Measurements from ENCODE around the gene ARID3A. TPM values are rescaled to one million over a fixed set of nuclear protein-coding genes. Genes with fewer than 3 reads are reported as not detected.

ARID3A gene
- total RNA-seq, 2 donors from 2014 or later = 31.7 to 34.0 TPM

DNA sequence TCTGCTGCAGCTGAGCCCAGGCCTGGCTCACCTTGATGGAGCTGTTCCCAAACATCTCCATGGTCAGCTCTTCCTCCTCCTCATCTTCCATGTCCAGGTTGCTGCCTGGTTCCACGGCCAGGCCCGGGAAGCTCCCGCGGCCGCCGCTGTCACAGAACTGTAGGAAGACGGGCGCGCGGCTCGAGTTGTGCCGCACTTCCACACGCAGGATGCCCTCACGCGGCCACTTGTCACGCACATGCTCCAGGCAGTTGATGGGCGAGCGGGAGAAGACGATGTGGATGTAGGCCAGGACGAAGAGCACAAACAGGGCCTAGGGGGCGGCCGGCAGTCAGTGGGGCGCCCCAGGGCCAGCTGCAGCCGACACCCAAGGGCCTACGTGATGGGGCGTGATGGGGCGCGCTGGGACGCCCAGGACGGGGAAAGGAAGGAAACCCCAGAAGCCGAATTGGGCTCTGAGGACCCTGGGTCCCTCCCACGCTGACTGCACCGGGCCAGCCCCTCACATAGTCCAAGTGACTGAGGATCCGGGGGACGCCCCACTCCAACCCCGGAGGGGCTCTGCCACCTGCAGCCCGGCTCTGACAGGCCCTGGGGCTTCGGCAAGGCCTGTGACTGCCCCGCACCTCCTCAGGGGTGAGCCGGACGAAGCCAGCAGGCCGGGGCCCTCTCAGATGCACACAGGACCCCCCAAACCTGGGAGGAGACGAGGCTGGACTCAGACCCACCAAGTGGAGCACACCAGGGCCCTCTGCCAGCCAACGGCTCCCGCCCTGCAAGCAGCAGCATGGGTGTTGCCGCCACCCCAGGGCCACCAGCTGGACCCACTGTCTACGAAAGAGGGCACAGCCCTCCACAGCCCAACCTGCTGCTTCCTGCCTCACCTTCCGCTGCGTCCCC, 88.6 kb downstream of the ARID3A start:
- no peak overlapping the region for H3K27ac Mint-ChIP-seq
- H3K4me1 Mint-ChIP-seq (ENCODE audit: low read depth) = peaks cover 26% of the 10 kb centered on the region
- DNase-seq (no peak), ATAC-seq (replicated peaks in 1 of 2) (no peak)
- H3K36me3 Mint-ChIP-seq (ENCODE audit: insufficient read depth in 2 of 2) = no peaks in the 10 kb centered on the region
- no peak overlapping the region for H3K4me3 Mint-ChIP-seq
- H3K9me3 Mint-ChIP-seq = no peaks in the 10 kb centered on the region
- H3K27me3 Mint-ChIP-seq (ENCODE audit: low read depth) = no peaks in the 10 kb centered on the region

DNA sequence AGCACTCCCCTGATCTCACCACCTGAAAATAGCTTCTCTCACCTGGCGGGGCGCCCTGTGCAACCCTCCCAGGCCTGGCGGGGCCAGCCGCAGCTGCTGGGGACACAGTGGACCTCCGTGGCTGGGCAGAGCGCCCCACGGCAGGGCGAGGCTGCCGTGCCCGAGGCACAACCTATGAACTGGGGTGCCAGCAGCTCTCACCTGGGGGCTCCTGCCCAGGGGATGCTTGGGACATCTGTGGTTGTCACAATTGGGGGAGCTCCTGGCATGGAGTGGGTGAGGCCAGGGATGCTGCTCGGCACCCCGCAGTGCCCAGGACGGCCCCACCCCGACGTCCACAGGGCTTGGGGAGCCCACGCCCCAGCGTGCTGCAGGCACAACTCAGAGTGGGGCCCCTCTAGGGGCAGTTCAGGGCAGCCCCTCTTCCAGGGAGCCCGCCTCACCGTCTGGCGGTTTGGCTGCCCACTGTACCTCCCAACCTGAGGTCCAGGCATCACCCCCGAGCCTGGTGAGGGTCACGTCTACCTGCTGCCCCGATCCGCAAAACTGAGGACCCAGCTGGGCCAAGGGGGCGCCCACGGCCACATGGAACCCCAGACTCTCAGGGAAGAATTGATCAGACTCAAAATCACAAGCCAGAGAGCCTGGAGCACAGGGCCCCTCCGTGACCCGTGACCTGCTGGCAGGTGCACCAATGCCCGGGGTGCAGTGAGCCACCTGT, 89.4 kb downstream of the ARID3A start:
- DNase-seq = no peak
- Mint-ChIP-seq H3K4me3 (no peak overlapping the region), H3K27ac (no peak overlapping the region), H3K36me3 (ENCODE audit: insufficient read depth in 2 of 2) (peaks cover 0 to 3% of the 10 kb centered on the region in 2 donors), H3K27me3 (ENCODE audit: low read depth) (no peaks in the 10 kb centered on the region), H3K4me1 (ENCODE audit: low read depth) (peaks cover 26% of the 10 kb centered on the region), H3K9me3 (no peaks in the 10 kb centered on the region)
- ATAC-seq (replicated peaks in 1 of 2) = no peak

DNA sequence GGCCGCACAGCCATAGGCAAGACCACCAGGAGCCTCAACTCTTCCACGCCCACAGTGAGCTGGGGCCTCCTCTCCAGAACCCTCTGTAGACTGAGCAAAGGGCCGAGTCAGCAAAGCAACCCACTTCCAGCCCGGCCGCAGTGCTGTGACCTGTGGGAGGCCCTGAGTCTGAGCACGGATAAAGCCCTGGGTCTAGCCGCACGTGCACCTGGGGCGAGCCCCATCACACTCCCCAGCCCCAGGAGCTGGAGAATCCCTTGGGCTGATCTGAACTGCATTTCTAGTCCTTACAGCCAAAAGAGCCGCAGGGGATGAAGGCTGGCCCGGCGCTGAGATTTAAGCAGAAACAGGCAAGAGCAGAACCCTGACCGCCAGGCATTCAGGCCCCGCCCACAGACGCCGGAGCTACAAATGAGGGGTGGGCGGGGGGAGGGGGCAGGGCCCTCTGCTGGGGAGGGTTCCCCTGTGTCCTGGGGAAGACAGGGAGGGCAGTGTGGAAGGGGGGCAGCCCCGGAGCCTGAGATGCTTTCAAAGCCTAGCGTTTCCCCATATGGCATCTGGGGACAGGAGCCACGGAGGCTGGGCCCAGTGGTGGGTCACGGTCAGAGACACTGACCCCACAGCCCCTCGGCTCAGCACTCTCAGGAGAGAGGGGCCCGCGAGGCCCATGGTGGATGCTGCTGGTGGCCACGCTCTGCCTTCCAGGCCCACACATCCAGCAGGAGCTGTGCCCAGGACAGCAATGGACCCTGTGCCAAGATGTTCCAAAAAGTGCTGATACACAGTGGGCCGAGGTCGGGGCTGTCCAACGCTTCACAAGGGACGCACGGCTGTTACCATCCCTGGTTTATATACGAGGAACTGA, 90.2 kb downstream of the ARID3A start:
- DNase-seq = no peak
- H3K4me1 Mint-ChIP-seq (ENCODE audit: low read depth) = peaks cover 27% of the 10 kb centered on the region
- H3K4me3 Mint-ChIP-seq = no peak overlapping the region
- peaks cover 0 to 5% of the 10 kb centered on the region in 2 donors for H3K36me3 Mint-ChIP-seq (ENCODE audit: insufficient read depth in 2 of 2)
- H3K9me3 Mint-ChIP-seq = no peaks in the 10 kb centered on the region
- no peak overlapping the region for H3K27ac Mint-ChIP-seq
- H3K27me3 Mint-ChIP-seq (ENCODE audit: low read depth) = no peaks in the 10 kb centered on the region
- ATAC-seq (replicated peaks in 1 of 2) = no peak

DNA sequence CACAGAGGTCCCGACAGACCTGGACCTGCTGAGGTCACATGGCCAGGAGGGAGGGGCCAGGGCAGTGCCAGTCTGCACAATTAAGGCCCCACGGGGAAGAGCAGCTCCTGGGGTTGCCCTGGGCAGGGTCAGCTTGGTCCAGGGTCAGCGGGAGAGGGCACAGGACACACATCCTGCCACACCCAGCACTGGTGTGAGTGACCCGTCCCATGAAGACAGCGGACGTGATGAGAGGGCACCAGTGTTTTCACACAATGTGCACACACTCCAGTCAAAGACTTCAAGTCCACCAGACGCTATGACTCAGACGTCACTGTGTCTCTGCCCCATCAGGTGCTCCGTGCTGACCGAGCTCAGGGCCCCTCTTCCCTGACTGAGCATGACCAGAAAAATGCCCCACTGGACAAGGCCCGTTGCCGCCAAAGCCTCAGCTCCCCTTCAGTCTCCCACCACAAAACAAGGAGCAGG, 90.8 kb downstream of the ARID3A start:
- Mint-ChIP-seq H3K27ac (peak overlapping the region; percentile 70), H3K4me1 (ENCODE audit: low read depth) (peaks cover 33% of the 10 kb centered on the region), H3K4me3 (peak overlapping the region in 1 of 2 donors; percentile 54), H3K36me3 (ENCODE audit: insufficient read depth in 2 of 2) (peaks cover 0 to 10% of the 10 kb centered on the region in 2 donors), H3K9me3 (no peaks in the 10 kb centered on the region), H3K27me3 (ENCODE audit: low read depth) (no peaks in the 10 kb centered on the region)
- DNase-seq (no peak), ATAC-seq (replicated peaks in 1 of 2) (no peak)

DNA sequence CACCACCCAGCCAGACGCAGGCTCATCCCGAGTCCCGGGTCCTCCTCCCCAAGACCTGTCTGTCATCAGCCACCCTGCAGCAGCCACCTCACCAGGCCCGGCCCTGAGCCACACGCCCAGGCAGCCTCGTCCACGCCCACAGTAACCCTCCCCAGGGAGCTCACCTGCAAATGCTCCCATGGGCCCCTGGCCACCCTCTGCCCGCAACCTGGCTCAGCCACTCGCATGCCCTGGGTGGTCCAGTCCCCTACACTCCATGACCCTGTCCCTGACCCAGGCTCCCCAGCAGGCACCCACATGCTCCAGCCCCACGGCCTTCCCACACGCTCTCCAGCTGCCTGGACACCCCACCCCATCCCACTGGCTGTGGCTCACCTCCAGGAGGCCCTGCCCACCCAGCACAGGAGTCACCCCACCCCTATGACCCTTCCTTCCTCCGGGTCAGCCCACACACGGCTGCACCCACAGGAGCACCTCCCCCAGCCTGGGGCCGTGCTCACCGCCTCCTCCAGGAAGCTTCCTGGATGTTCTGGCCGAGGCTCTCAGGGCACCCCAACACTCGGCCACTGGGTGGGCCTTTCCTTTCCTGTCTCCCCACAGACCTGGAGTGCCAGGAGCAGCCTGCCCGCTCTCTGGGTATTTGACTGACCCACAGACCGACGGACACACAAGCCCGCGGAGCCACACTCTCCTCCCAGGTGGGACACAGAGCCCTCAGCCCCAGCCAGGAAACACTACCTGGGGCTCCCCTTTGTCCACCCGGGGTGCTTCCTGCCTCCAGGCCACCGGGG, 91.5 kb downstream of the ARID3A start:
- H3K9me3 Mint-ChIP-seq = no peaks in the 10 kb centered on the region
- no peaks in the 10 kb centered on the region for H3K27me3 Mint-ChIP-seq (ENCODE audit: low read depth)
- no peak for DNase-seq
- H3K36me3 Mint-ChIP-seq (ENCODE audit: insufficient read depth in 2 of 2) = peaks cover 0 to 10% of the 10 kb centered on the region in 2 donors
- peak overlapping the region; percentile 54 to 93 for H3K4me3 Mint-ChIP-seq
- no peak for ATAC-seq (replicated peaks in 1 of 2)
- peak overlapping the region; percentile 77 for H3K27ac Mint-ChIP-seq
- H3K4me1 Mint-ChIP-seq (ENCODE audit: low read depth) = peaks cover 36% of the 10 kb centered on the region

DNA sequence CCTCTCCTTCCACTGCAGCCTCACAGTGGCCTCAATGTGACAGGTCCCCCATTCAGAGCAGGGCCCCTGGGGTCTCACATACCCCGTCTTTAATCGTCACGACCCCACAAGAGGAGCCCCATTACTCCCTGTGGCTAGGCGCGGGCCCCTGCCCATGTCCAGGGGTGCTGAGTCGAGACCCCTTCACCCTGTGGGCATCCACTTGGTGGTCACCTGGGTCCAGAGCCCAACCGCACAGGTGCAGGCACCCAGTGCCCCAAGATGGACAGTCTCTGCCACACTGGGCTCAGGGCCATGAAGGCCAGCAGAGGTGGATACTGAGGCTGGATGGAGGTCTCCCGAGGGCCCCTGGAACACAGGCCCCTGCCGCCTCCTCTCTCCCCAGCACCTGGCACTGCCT, 92.1 kb downstream of the ARID3A start:
- Mint-ChIP-seq H3K4me1 (ENCODE audit: low read depth) (peaks cover 42% of the 10 kb centered on the region), H3K27me3 (ENCODE audit: low read depth) (no peaks in the 10 kb centered on the region), H3K36me3 (ENCODE audit: insufficient read depth in 2 of 2) (peaks cover 0 to 10% of the 10 kb centered on the region in 2 donors), H3K4me3 (peak overlapping the region; percentile 54 to 93), H3K9me3 (no peaks in the 10 kb centered on the region), H3K27ac (peak overlapping the region; percentile 77)
- no peak for ATAC-seq (replicated peaks in 1 of 2)
- DNase-seq = no peak

DNA sequence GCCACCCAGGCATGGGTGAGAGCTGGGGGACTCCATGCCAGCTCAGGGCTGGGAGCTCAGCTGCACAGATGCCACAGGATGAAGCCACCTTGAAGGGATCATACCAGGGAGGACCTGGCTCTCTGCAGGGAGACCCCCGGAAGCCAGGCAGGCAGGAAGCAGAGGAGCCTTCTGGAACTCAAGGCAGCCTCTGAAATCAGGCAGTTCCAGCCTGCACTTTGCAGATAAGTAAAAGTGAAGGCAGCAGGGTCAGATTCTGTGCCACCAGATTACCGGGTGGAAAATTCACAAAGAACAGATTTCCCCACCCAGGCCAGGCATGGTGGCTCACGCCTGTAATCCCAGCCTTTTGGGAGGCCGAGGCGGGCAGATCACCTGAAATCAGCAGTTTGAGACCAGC, 92.6 kb downstream of the ARID3A start:
- Mint-ChIP-seq H3K9me3 (no peaks in the 10 kb centered on the region), H3K27ac (no peak overlapping the region), H3K4me1 (ENCODE audit: low read depth) (peaks cover 42% of the 10 kb centered on the region), H3K4me3 (peak overlapping the region; percentile 93 to 95), H3K36me3 (ENCODE audit: insufficient read depth in 2 of 2) (peaks cover 0 to 10% of the 10 kb centered on the region in 2 donors), H3K27me3 (ENCODE audit: low read depth) (no peaks in the 10 kb centered on the region)
- ATAC-seq (replicated peaks in 1 of 2) = no peak
- DNase-seq = no peak

DNA sequence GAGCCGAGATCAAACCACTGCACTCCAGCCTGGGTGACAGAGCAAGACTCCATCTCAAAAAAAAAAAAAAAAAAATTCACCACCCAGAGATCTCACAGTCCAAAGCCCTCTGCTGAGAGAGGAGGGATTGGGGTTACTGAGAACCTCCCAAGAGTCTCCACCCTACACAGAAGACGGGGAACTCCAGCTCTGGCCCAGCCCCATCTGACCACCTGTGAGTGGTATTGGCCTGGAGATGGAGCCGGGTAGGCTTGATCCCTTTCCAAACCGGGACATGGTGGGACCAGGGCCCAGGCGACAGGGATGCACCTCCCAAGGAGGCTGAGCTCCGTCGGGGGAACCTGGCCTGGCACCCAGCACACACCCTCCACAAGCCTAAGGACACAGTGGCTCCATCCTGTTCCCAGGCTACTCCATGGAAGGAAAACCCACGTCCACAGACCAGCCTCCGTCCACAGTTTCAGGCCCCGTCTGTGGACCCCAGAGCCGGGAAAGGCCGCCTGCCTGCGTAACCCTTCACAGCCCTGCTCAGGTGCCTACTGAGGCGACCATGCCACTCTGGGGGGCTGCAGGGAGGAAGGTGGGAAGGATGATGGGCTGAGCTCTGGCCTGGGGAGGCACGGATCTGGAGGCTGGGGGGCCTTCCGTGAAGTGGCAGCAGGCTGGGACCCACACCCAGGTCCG, 93.2 kb downstream of the ARID3A start:
- H3K36me3 Mint-ChIP-seq (ENCODE audit: insufficient read depth in 2 of 2) = peaks cover 0 to 10% of the 10 kb centered on the region in 2 donors
- H3K9me3 Mint-ChIP-seq = no peaks in the 10 kb centered on the region
- DNase-seq (no peak), ATAC-seq (replicated peaks in 1 of 2) (no peak)
- no peaks in the 10 kb centered on the region for H3K27me3 Mint-ChIP-seq (ENCODE audit: low read depth)
- H3K4me1 Mint-ChIP-seq (ENCODE audit: low read depth) = peaks cover 42% of the 10 kb centered on the region
- H3K4me3 Mint-ChIP-seq = peak overlapping the region; percentile 93 to 95
- no peak overlapping the region for H3K27ac Mint-ChIP-seq

DNA sequence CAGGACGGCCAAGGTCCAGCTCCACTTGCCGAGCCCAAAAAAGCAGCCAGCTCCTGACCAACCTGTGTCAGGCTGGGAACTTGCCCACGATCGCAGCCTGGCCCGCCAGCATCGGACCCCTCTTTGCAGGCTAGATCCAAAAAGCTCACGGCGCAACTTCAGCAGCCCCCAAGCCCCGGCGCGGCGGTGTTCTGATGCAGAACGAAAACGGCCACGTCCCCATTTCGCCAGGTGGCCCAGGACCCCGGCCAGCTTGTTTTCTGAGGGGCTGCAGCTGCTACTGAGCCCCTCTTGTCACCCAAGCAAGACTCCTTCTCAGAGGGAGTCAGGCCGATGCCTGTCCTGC, 93.8 kb downstream of the ARID3A start:
- H3K4me3 Mint-ChIP-seq = peak overlapping the region; percentile 93 to 95
- peaks cover 42% of the 10 kb centered on the region for H3K4me1 Mint-ChIP-seq (ENCODE audit: low read depth)
- ATAC-seq (replicated peaks in 1 of 2) (no peak), DNase-seq (no peak)
- no peaks in the 10 kb centered on the region for H3K27me3 Mint-ChIP-seq (ENCODE audit: low read depth)
- peaks cover 0 to 10% of the 10 kb centered on the region in 2 donors for H3K36me3 Mint-ChIP-seq (ENCODE audit: insufficient read depth in 2 of 2)
- no peak overlapping the region for H3K27ac Mint-ChIP-seq
- no peaks in the 10 kb centered on the region for H3K9me3 Mint-ChIP-seq

DNA sequence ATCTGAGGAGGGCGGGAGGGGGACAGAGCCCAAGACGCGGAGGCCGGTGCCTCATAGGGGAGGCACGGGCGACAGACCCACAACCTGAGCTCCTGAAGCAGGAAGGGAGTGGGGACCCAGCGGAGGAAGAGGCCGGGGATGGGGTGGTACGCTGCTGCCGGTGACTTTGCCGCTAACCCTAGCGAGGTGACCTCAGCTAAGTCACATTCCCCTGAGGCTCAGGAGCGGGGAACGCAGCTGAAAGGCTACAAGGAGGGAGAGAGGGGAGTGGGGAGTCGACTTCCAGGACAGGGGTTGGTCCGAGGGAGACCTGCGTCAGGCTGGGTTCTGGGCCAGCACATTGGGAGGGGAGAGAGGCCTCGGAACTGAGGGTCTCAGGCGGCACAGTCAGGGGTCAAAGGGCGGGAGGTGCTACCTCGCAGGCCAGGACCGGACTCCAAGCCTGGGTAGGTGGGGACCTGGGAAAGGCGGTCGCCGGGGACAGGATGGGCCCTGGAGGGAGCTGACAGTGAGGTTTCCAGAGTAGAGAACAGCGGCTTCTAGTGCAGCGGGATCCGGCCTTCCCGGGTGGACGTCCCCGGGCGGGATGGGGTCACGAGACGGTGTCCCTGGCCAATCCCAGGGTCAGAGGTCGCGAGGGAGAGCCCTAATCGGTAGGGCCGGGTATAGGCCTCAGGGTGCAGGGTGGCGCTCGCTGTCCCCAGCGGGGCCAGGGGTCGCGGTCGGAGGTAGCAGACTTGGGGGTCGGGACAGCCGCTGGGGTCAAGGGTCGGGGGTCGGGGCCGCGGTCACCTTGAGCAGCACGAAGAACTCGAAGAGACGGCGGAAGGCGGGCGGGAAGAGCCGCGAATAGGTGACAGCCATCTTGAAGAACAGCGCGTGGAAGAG, 94.4 kb downstream of the ARID3A start:
- no peak for DNase-seq
- Mint-ChIP-seq H3K4me3 (peak overlapping the region; percentile 93 to 95), H3K4me1 (ENCODE audit: low read depth) (peaks cover 45% of the 10 kb centered on the region)

DNA sequence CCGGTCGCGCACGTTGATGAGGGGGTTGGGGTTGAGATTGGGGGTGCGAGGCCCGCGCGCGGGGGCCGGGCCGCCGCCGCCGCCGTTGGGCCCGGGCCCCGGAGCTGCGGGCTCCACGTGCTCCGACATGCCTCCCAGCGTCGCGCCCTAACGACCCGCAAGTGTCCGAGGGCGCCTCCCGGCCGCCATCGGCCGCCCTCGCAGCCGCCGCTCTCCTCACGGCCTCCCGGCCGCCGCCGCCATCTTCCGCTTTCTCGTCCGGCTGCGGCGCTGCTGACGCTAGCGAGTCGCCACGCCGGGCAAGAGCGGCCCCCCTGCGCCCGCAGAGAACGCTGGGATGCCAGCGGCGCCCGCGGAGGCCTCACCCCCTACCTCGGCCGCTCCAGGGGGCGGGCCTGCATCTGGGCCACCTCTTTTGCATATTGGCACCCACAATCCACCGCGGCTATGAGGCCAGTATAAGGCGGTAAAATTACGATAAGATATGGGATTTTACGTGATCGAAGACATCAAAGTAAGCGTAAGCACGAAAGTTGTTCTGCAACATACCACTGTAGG, 95.1 kb downstream of the ARID3A start, which contains the start of gene TMEM259:
TSS of gene TMEM259 (minus strand) at position 256 of the 558 bp plus-strand sequence. CDS start at position 129, 127 bp downstream.
- peak within 1 kb of the TSS; percentile 93 to 95 for H3K4me3 Mint-ChIP-seq
- peak; percentile 86 to 89 for ATAC-seq (replicated peaks in 1 of 2)
- peaks cover 0 to 10% of the 10 kb centered on the region in 2 donors for H3K36me3 Mint-ChIP-seq (ENCODE audit: insufficient read depth in 2 of 2)
- DNase-seq = peak; percentile 98
- peaks cover 49% of the 10 kb centered on the region for H3K4me1 Mint-ChIP-seq (ENCODE audit: low read depth)
- H3K9me3 Mint-ChIP-seq = no peaks in the 10 kb centered on the region
- peak within 1 kb of the TSS; percentile 100 for H3K27ac Mint-ChIP-seq
- H3K27me3 Mint-ChIP-seq (ENCODE audit: low read depth) = no peaks in the 10 kb centered on the region

More for the DNA sequence above, 94.4 kb downstream of the ARID3A start:
- Mint-ChIP-seq H3K36me3 (ENCODE audit: insufficient read depth in 2 of 2) (peaks cover 0 to 10% of the 10 kb centered on the region in 2 donors), H3K9me3 (no peaks in the 10 kb centered on the region), H3K27me3 (ENCODE audit: low read depth) (no peaks in the 10 kb centered on the region), H3K27ac (peak overlapping the region; percentile 91)
- no peak for ATAC-seq (replicated peaks in 1 of 2)

Data from activated T-cell treated with anti-CD3 and anti-CD28 coated beads, Interleukin-2, amount 50 U/mL, for 72 hours (primary cell).